Memory B cell (primary cell): ENCODE results near the gene TPST1.
"Not testable (repeated sequence)": the region's sequence is repeated elsewhere in the genome, so short reads cannot be mapped to it uniquely, and the experiment has no call there.

Experiments
- ATAC-seq: fragments of 150-1000 bp; cut with Tn5 transposase; 2 replicates; pipeline ENCODE4 v1.10.0; 2021; ENCODE audit warnings: low read depth, mild to moderate bottlenecking, moderate library complexity
- DNase-seq, 2 donors: peaks; one replicate each; pipeline ENCODE4 v3.0.0; 2022; ENCODE audit warnings: low spot score in 2 of 2
- H3K27ac Mint-ChIP-seq: one replicate; pipeline ENCODE4 v1.8.0; 2022; ENCODE audit warnings: mild to moderate bottlenecking, moderate library complexity, mixed read lengths
- H3K27me3 Mint-ChIP-seq: one replicate; pipeline ENCODE4 v1.8.0; 2022; ENCODE audit warnings: mixed read lengths
- H3K36me3 Mint-ChIP-seq: one replicate; pipeline ENCODE4 v1.8.0; 2022; ENCODE audit warnings: mild to moderate bottlenecking, mixed read lengths
- H3K4me1 Mint-ChIP-seq: one replicate; pipeline ENCODE4 v1.8.0; 2022; ENCODE audit warnings: mixed read lengths
- H3K4me3 Mint-ChIP-seq: one replicate; pipeline ENCODE4 v1.8.0; 2022; ENCODE audit warnings: mild to moderate bottlenecking, moderate library complexity, mixed read lengths
- H3K9me3 Mint-ChIP-seq: one replicate; pipeline ENCODE4 v1.8.0; 2022; ENCODE audit warnings: mixed read lengths

Gene TPST1

DNA sequence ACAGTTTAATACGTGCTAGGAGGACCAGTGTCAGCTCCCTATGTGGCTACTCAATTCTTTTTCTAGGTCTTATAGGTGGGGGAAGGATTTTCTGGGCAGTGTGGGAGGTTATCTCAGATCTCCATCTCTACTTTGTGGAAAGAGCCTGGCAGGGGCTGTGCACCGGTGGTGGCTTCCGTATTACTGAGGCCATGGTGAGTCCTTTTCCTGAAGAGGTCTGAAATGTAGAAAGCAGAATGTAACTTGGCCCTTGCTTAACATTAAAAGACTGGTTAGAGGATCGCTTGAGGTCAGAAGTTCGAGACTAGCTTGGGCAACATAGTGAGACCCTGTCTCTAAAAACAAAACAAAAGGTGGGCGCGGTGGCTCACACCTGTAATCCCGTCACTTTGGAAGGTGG is 2.7 kb upstream of the TPST1 start:
- Mint-ChIP-seq H3K27me3 (peaks cover 6% of the 10 kb centered on the region), H3K4me3 (no peak overlapping the region), H3K27ac (no peak overlapping the region), H3K9me3 (no peaks in the 10 kb centered on the region), H3K36me3 (no peaks in the 10 kb centered on the region), H3K4me1 (peaks cover 21% of the 10 kb centered on the region)
- no peak for ATAC-seq
- DNase-seq = no peak

DNA sequence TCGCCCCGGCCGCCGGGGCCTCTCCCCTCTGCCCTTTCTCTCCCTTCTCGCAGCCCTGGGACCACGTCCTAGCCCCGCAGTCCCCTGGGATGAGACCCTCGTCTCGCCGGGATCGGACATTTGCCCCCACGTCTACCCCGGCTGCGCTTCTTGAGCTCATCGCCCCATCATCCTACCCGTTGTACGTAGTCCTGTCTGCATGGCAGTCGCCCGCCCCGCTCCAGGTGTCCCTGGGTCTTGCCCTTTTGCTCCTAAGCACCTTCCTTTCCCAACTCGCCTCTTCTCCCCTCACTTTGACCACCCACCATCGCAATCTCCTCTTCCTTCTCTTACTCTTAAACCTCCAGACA is 582 bp downstream of the TPST1 start:
- ATAC-seq (no peak), DNase-seq (peak in 1 of 2 donors; percentile 18)
- Mint-ChIP-seq H3K36me3 (no peaks in the 10 kb centered on the region), H3K27ac (peak overlapping the region; percentile 87), H3K4me3 (peak overlapping the region; percentile 90), H3K27me3 (no peaks in the 10 kb centered on the region), H3K9me3 (no peaks in the 10 kb centered on the region), H3K4me1 (peaks cover 28% of the 10 kb centered on the region)

DNA sequence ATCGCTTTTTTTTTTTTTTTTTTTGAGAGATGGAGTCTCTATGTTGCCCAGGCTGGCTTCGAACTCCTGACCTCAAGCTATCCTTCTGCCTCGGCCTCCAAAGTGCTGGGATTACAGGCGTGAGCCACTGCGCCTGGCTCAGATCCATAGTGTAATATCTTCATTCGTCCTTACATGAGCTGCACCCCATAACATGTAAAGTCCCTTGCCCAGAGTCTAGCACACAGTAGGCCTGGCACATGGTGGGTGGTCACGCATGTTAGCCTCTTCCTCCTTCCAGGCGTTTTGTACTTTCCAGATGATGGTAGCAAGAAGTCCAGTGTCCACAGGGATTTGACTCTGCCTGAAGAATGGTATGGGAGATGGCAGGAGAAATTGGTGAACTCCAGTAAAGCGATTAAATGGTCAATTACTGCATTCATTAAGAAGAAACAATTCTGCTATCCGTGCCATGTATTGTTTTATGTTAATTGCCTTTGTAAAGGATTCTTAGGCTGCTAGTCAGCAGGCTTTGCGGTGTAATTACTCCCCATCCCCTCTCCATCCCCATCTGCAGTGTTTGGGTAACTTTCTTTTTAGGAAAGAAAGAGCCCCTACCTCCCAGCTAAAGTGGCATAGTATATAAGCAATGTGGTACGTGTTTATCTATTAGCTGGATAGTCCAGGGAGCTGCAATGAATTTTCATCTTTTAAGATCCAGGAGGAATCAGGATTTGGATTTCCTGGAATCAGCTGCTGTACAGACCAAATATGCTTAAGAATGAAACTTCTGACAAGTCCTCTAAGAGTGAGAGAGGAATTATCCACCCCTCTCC is 1.2 kb downstream of the TPST1 start:
- H3K36me3 Mint-ChIP-seq = no peaks in the 10 kb centered on the region
- H3K4me1 Mint-ChIP-seq = peaks cover 28% of the 10 kb centered on the region
- H3K27ac Mint-ChIP-seq = peak overlapping the region; percentile 87
- no peaks in the 10 kb centered on the region for H3K27me3 Mint-ChIP-seq
- no peak for DNase-seq
- no peaks in the 10 kb centered on the region for H3K9me3 Mint-ChIP-seq
- peak overlapping the region; percentile 90 for H3K4me3 Mint-ChIP-seq
- no peak for ATAC-seq

DNA sequence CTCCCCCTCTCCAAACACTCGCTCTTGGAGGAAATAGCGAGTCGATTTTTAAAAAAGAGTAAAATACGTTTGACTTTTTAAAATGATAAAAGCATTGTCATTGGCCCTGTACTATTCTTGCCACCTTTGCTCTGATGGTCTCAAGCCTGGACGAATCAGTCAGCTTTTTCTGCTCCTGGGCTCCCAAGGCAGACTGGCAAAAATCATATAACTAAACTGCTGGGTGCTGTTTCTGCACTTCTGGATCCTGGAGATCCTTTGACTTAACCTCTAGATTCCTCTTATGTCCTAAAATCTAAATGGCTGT is 1.8 kb downstream of the TPST1 start:
- Mint-ChIP-seq H3K27ac (peak overlapping the region; percentile 3), H3K36me3 (no peaks in the 10 kb centered on the region), H3K9me3 (no peaks in the 10 kb centered on the region), H3K4me1 (peaks cover 28% of the 10 kb centered on the region), H3K4me3 (peak overlapping the region; percentile 49), H3K27me3 (no peaks in the 10 kb centered on the region)
- no peak for DNase-seq
- ATAC-seq = no peak

DNA sequence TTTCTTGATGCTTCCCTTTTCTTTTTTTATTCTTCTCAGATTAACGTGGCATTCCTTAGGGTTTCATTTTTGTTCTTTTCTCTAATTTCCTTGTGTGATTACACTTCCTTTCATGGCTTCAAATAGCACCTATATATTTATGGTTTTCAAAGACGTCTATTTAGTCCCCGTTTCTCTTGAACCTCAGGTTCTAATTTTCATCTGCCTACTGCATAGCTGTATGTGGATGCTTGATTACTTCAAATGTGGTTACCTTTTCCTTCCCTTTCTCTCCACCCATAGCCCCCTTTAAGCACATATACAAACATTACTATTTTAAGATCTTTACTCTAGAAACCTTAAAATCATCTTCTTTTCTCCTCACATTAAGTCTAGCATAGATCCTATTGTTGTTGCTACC is 2.4 kb downstream of the TPST1 start:
- Mint-ChIP-seq H3K4me3 (peak overlapping the region; percentile 49), H3K27ac (peak overlapping the region; percentile 3)

DNA sequence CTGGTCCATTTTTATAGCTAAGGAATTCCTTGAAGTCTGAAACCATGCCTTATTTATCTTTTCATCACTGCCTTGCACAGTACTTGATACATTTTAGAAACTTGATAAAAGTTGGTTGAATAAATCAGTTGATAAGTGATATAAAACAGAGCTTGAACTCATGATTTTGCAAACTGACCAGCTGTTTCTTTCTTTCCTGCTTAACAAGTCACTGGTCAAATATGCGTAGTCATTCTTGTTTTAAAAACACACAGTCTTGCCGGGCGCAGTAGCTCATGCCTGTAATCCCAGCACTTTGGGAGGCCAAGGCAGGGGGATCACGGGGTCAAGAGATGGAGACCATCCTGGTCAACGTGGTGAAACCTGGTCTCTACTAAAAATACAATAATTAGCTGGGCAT is 6.3 kb downstream of the TPST1 start:
- Mint-ChIP-seq H3K4me1 (peaks cover 12% of the 10 kb centered on the region), H3K27me3 (no peaks in the 10 kb centered on the region), H3K36me3 (no peaks in the 10 kb centered on the region), H3K27ac (no peak overlapping the region), H3K9me3 (no peaks in the 10 kb centered on the region), H3K4me3 (no peak overlapping the region)
- DNase-seq (no peak), ATAC-seq (no peak)

More for the DNA sequence above, 2.4 kb downstream of the TPST1 start:
- no peaks in the 10 kb centered on the region for H3K36me3 Mint-ChIP-seq
- H3K27me3 Mint-ChIP-seq = no peaks in the 10 kb centered on the region
- ATAC-seq (no peak), DNase-seq (no peak)
- no peaks in the 10 kb centered on the region for H3K9me3 Mint-ChIP-seq
- H3K4me1 Mint-ChIP-seq = peaks cover 24% of the 10 kb centered on the region

DNA sequence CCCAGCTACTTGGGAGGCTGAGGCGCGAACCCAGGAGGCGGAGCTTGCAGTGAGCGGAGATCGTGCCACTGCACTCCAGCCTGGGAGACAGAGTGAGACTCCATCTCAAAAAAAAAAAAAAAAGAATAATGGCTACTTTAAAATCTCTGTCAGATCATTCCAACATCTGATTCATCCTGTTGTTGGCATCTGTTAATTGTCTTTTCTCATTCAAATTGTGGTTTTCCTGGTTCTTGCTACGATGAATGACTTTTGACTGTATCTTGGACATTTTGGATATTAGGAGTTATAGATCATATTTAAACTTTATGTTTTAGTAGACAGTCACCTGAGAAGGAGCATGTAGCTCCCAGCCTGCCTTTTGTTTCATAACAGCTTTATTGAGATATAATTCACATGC is 8.5 kb downstream of the TPST1 start:
- Mint-ChIP-seq H3K36me3 (no peaks in the 10 kb centered on the region), H3K27ac (no peak overlapping the region), H3K27me3 (no peaks in the 10 kb centered on the region), H3K4me3 (no peak overlapping the region), H3K9me3 (no peaks in the 10 kb centered on the region), H3K4me1 (no peaks in the 10 kb centered on the region)
- DNase-seq (no peak), ATAC-seq (no peak)

DNA sequence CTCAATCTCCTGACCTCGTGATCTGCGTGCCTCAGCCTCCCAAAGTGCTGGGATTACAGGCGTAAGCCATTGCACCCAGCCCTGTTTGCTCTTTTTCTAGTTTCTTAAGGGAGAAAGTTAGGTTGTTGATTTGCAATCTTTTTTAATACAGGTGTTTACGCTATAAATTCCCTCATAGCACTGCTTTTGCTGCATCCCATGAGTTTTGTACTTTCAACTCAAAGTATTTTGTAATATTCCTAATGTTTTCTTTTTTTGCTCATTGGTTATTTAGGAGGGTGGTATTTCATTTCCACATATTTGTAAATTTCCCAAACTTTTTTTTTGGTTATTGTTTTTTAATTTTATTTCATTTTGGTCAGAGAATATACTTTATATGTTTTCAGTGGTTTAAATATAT is 11.6 kb downstream of the TPST1 start:
- Mint-ChIP-seq H3K27me3 (peaks cover 3% of the 10 kb centered on the region), H3K4me1 (peaks cover 8% of the 10 kb centered on the region), H3K9me3 (no peaks in the 10 kb centered on the region), H3K4me3 (no peak overlapping the region), H3K36me3 (peaks cover 2% of the 10 kb centered on the region), H3K27ac (no peak overlapping the region)
- ATAC-seq = no peak
- no peak for DNase-seq

DNA sequence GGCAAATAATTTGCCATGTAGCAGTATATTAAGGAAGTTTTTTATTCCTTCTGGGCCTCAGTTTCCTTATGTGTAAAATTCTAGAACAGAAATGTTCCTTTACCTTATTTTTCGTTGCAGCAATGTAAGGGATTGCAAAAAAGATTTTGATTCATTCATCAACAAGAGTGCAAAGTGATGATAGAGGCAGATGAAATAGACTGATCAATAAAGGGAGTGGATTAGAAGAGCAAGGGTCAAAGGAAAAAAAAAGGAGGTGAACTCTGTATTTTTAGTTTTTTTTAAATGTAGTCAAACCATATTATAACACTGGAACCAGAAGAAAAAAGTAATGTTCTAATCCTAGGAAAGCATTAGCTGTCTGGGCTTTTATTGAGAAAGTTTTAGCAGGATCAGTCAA is 14.7 kb downstream of the TPST1 start:
- ATAC-seq = no peak
- Mint-ChIP-seq H3K4me3 (no peak overlapping the region), H3K9me3 (no peaks in the 10 kb centered on the region), H3K27me3 (peaks cover 3% of the 10 kb centered on the region), H3K4me1 (peaks cover 11% of the 10 kb centered on the region), H3K27ac (no peak overlapping the region), H3K36me3 (peaks cover 2% of the 10 kb centered on the region)
- no peak for DNase-seq

DNA sequence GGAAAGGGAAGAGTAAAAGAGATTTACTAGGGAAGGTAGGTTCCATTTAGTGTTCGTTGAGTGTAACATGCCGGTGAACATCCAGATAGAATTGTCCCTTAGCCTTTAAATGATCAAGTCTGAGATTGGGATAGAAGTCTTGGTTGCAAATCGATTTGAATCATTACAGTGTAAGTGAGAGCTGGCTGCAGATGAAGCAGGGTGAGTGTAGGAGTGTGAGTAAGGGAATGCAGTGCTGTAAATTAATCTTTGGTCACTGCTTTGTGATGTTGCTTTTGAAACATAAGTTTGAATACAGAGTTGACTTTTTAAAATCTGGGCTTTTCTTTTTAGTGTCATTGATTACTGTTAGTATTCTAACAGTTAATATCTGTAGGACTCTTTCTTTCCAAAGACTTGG is 16.3 kb downstream of the TPST1 start:
- Mint-ChIP-seq H3K4me1 (peaks cover 11% of the 10 kb centered on the region), H3K27ac (no peak overlapping the region), H3K9me3 (no peaks in the 10 kb centered on the region), H3K36me3 (peaks cover 2% of the 10 kb centered on the region), H3K4me3 (no peak overlapping the region), H3K27me3 (peaks cover 3% of the 10 kb centered on the region)
- DNase-seq (no peak), ATAC-seq (no peak)

DNA sequence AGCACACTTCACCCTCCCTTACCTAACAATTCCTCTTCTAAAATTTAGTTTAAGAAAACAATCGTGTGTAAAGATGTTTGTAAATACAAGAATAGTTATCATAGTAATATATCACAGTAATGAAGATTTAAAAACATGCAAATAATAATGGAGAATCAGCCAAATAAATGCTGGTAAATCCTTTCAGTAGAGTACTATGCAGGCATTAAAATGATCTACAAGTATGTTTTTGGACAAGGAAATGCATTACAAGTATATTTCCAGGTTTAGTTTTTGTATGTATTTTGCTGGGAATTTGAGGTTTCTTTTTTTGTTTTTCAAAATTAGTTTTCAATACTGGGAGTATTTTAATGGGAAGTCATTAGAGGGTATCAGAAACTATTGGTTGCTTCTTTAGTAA is 22.7 kb downstream of the TPST1 start:
- no peaks in the 10 kb centered on the region for H3K9me3 Mint-ChIP-seq
- H3K27ac Mint-ChIP-seq = no peak overlapping the region
- H3K36me3 Mint-ChIP-seq = peaks cover 6% of the 10 kb centered on the region
- no peaks in the 10 kb centered on the region for H3K27me3 Mint-ChIP-seq
- no peak overlapping the region for H3K4me3 Mint-ChIP-seq
- no peaks in the 10 kb centered on the region for H3K4me1 Mint-ChIP-seq
- no peak for ATAC-seq
- DNase-seq = no peak

DNA sequence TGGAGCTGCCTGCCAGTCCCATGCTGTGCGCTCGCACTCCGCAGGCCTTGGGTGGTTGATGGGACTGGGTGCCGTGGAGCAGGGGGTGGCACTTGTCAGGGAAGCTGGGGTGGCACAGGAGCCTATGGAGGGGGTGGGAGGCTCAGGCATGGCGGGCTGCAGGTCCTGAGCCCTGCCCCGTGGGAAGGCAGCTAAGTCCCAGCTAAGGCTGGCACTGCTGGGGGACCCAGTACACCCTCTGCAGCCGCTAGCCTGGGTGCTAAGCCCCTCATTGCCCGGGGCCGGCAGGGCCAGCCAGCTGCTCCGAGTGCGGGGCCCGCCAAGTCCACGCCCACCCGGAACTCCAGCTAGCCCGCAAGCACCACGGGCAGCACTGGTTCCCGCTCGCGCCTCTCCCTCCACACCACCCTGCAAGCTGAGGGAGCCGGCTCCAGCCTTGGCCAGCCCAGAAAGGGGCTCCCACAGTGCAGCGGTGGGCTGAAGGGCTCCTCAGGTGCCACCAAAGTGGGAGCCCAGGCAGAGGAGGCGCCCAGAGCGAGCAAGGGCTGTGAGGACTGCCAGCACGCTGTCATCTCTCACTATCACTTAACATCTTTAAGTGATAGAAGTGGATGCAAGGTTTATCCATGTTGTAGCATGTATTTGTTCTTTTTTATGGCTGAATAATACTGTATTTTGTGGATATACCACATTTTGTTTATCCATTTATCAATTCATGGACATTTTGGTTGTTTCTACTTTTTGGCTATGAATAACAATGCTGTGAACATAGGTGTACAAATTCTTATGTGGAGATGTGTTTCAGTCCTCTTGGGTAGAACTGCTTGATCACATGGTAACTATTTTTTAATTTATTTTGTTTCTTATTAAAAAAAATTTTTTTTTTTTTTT is 26.4 kb downstream of the TPST1 start:
- H3K27ac Mint-ChIP-seq, H3K27me3 Mint-ChIP-seq, H3K9me3 Mint-ChIP-seq, ATAC-seq, H3K4me3 Mint-ChIP-seq, DNase-seq, H3K4me1 Mint-ChIP-seq: not testable (repeated sequence)
- H3K36me3 Mint-ChIP-seq = peaks cover 12% of the 10 kb centered on the region

DNA sequence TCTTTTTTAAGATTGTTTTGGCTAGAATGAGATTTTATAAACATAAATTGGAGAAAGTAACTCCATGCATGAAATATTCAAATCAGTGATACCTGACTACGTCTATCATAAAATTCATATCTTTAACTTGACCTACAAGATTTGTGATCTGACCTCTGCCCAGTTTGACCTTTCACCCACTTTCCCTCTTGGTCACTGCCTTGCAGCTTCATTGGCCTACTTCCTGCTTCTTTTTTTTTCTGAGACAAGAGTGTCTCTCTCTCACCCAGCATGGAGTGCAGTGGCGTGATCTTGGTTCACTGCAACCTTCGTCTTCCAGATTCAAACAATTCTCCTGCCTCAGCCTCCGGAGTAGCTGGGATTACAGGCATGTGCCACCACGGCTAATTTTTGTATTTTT is 28.5 kb downstream of the TPST1 start:
- H3K36me3 Mint-ChIP-seq = peaks cover 10% of the 10 kb centered on the region
- H3K9me3 Mint-ChIP-seq = peaks cover 1% of the 10 kb centered on the region
- no peak for ATAC-seq
- DNase-seq = no peak
- H3K27me3 Mint-ChIP-seq = no peaks in the 10 kb centered on the region
- peaks cover 3% of the 10 kb centered on the region for H3K4me1 Mint-ChIP-seq
- no peak overlapping the region for H3K4me3 Mint-ChIP-seq
- H3K27ac Mint-ChIP-seq = no peak overlapping the region

DNA sequence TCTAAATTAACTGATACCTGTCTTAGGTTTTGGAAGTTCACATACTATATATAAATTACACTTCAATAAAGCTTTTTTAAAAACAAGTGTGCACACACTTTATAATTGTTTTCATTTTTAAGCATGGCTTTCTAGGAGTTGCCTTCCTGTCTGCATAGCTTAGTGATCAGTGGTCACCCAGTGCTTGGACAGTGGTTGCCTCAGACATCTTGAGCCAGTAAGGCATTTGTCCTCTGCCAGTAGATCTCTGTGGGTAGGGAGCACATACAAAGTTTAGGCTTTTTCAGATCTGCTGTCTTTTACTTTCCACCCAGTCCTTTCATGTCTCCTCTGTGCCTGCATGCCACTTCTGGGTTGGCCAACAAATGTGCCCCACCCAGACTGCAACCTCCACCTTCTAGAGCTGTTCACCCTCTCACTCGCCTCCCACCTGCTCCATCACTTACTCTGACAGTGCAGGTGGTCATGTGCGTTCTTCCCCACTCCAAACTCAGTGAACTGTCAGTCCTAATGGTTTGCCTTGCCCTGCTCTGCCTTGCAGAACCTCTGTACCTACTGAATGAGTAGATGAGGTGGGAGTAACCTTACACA is 31.7 kb downstream of the TPST1 start:
- H3K27me3 Mint-ChIP-seq = no peaks in the 10 kb centered on the region
- no peak overlapping the region for H3K4me3 Mint-ChIP-seq
- no peak overlapping the region for H3K27ac Mint-ChIP-seq
- no peak for ATAC-seq
- H3K9me3 Mint-ChIP-seq = peaks cover 1% of the 10 kb centered on the region
- no peak for DNase-seq
- peaks cover 5% of the 10 kb centered on the region for H3K36me3 Mint-ChIP-seq
- peaks cover 7% of the 10 kb centered on the region for H3K4me1 Mint-ChIP-seq
